A549 (cell line): ENCODE measurements around the gene RERE. TPM values are rescaled to one million over a fixed set of nuclear protein-coding genes. Genes with fewer than 3 reads are reported as not detected.

Experiments used
- ATAC-seq, 2 experiments: fragments of 200-7000 bp in 1 of 2; fragments of >200 bp in 1 of 2; cut with Nextera tagmentation in 1 of 2; cut with Tn5 transposase in 1 of 2; 3 replicates each; pipeline versions ENCODE4 v1.8.0 to v1.9.1; 2018 to 2020; ENCODE audit warnings: mild to moderate bottlenecking in 1 of 2, moderate library complexity in 1 of 2
- CTCF ChIA-PET: fragments of 300-600 bp; sonication (Branson Sonifier 250); formaldehyde crosslinking; extraction: SDS; loops from one replicate; lab custom pipeline; 2021; ENCODE audit warnings: antibody characterized with exemption, inconsistent platforms; lab: Yijun Ruan, JAX
- POLR2A ChIA-PET: fragments of 350-600 bp; formaldehyde crosslinking; extraction: SDS; loops from one replicate; lab custom pipeline; 2021; ENCODE audit warnings: antibody characterized with exemption, inconsistent platforms; lab: Yijun Ruan, JAX
- DNase-seq, 2 experiments: peaks; one replicate each; pipeline versions ENCODE4 v3.0.0 to v3.0.0-alpha.2; 2011 to 2016; ENCODE audit warnings: low read depth in 1 of 2, low spot score in 1 of 2
- FAIRE-seq: peaks from 2 replicates; lab custom pipeline; 2011; peaks lifted over from hg19 to GRCh38; lab: Jason Lieb, UNC
- H3K27ac ChIP-seq, 2 experiments: fragments of >200 bp; sonication (Bioruptor Twin); formaldehyde crosslinking; 3 replicates each; pipeline ENCODE4 v1.5.1; 2016 to 2017
- H3K4me1 ChIP-seq: fragments of >200 bp; sonication (Bioruptor Twin); formaldehyde crosslinking; 3 replicates; pipeline ENCODE4 v1.6.1; 2016
- H3K4me2 ChIP-seq: fragments of >200 bp; sonication (Bioruptor Twin); formaldehyde crosslinking; 3 replicates; pipeline ENCODE4 v1.6.1; 2016
- H3K4me3 ChIP-seq: fragments of >200 bp; sonication (Bioruptor Twin); formaldehyde crosslinking; 3 replicates; pipeline ENCODE4 v1.5.1; 2016
- H3K9me3 ChIP-seq: fragments of >200 bp; sonication (Bioruptor Twin); formaldehyde crosslinking; 3 replicates; pipeline ENCODE4 v1.6.1; 2016
- BCL3 ChIP-seq: fragments of >200 bp; sonication (Bioruptor Twin); formaldehyde crosslinking; IDR thresholded peaks from 3 replicates; pipeline ENCODE4 v1.6.1; 2016
- BHLHE40 ChIP-seq: IDR thresholded peaks from 2 replicates; pipeline ENCODE4 v1.6.1; 2012; ENCODE audit warnings: low read depth, low read length, inconsistent platforms
- CBX2 ChIP-seq: fragments of 200-600 bp; sonication (generic); IDR thresholded peaks from 2 replicates; pipeline ENCODE4 v1.6.1; 2016; ENCODE audit warnings: low read depth, mild to moderate bottlenecking, borderline replicate concordance
- CEBPB ChIP-seq, 2 experiments: fragments of >200 bp in 1 of 2; sonication (Bioruptor Twin) in 1 of 2; formaldehyde crosslinking in 1 of 2; IDR thresholded peaks; 2 replicates each; pipeline ENCODE4 v1.6.1; 2012 to 2016
- CTCF ChIP-seq: fragments of >200 bp; sonication (Bioruptor Twin); formaldehyde crosslinking; IDR thresholded peaks from 3 replicates; pipeline ENCODE4 v1.5.1; 2016
- ESRRA ChIP-seq: fragments of 150-350 bp; IDR thresholded peaks from 2 replicates; pipeline ENCODE4 v1.6.1; 2014; ENCODE audit warnings: mild to moderate bottlenecking, low read length, borderline replicate concordance
- HDAC2 ChIP-seq: fragments of 200-600 bp; sonication (generic); IDR thresholded peaks from 2 replicates; pipeline ENCODE4 v1.6.1; 2016
- HEYL ChIP-seq: fragments of 250-450 bp; sonication (Bioruptor Pico); IDR thresholded peaks from 2 replicates; pipeline ENCODE4 v1.8.0; 2021; ENCODE audit warnings: mild to moderate bottlenecking, moderate library complexity
- HOXB13 ChIP-seq: fragments of 250-450 bp; sonication (Bioruptor Pico); IDR thresholded peaks from 2 replicates; pipeline ENCODE4 v1.5.0; 2020; ENCODE audit warnings: low read depth, mild to moderate bottlenecking, moderate library complexity
- NFE2L2 ChIP-seq: fragments of 150-350 bp; conservative IDR thresholded peaks from 2 replicates; pipeline ENCODE4 v1.6.1; 2014; ENCODE audit warnings: low read length
- NR3C1 ChIP-seq: fragments of >200 bp; sonication (Bioruptor Twin); formaldehyde crosslinking; IDR thresholded peaks from 3 replicates; pipeline ENCODE4 v1.6.1; 2017
- POLR2A ChIP-seq: IDR thresholded peaks from 2 replicates; pipeline ENCODE4 v1.6.1; 2012; ENCODE audit warnings: mild to moderate bottlenecking, low read length
- RCOR1 ChIP-seq: fragments of 150-350 bp; IDR thresholded peaks from 2 replicates; pipeline ENCODE4 v1.6.1; 2014; ENCODE audit warnings: antibody characterized with exemption, low read length, low read depth
- REST ChIP-seq: fragments of 200-600 bp; sonication (generic); IDR thresholded peaks from 2 replicates; pipeline ENCODE4 v1.6.1; 2016; ENCODE audit warnings: antibody characterized with exemption, mild to moderate bottlenecking, moderate library complexity
- RFX5 ChIP-seq: fragments of 450-650 bp; IDR thresholded peaks from 2 replicates; pipeline ENCODE4 v1.7.1; 2014; ENCODE audit warnings: antibody characterized with exemption, mild to moderate bottlenecking, moderate library complexity
- RNF2 ChIP-seq: fragments of 200-600 bp; sonication (generic); IDR thresholded peaks from 2 replicates; pipeline ENCODE4 v1.6.1; 2016; ENCODE audit warnings: low read depth, mild to moderate bottlenecking, antibody characterized with exemption, moderate library complexity, borderline replicate concordance
- TFCP2L1 ChIP-seq: fragments of 250-450 bp; sonication (Bioruptor Pico); IDR thresholded peaks from 2 replicates; pipeline ENCODE4 v1.5.0; 2021; ENCODE audit warnings: mild to moderate bottlenecking
- ZNF302 ChIP-seq: fragments of 250-450 bp; sonication (Bioruptor Pico); IDR thresholded peaks from 2 replicates; pipeline ENCODE4 v1.9.0; 2021; ENCODE audit warnings: inconsistent platforms, mild to moderate bottlenecking, moderate library complexity
- ZSCAN20 ChIP-seq: fragments of 250-450 bp; sonication (Bioruptor Pico); IDR thresholded peaks from 2 replicates; pipeline ENCODE4 v1.8.0; 2022; ENCODE audit warnings: mild to moderate bottlenecking, moderate library complexity
- WGBS: methylation state at CpG from one replicate; pipeline ENCODE4 v1.1.6; 2017; ENCODE audit errors: missing lambda C conversion rate; 5-methylcytosine and 5-hydroxymethylcytosine counted together
- polyA plus RNA-seq, 4 experiments: library from polyadenylated mRNA; depleted of rRNA in 3 of 4; stranded (reverse); fragments of >200 nt; fragmentation: RNase III in 1 of 4; extraction: RNeasy Plus Mini Kit Qiagen cat#74134 plus additional on column Dnase treatment in 1 of 4; gene quantifications; 2 replicates in 3 of 4; 3 replicates in 1 of 4; pipeline ENCODE4 v1.2.3, GENCODE V29; 2011 to 2017
- TF ChIP-seq, protein P1 (sequence below): IDR thresholded peaks from 2 replicates; pipeline ENCODE4 v1.6.1; 2012; ENCODE audit warnings: low read depth, borderline replicate concordance
- TF ChIP-seq, protein P2 (sequence below): fragments of 250-450 bp; sonication (Bioruptor Pico); IDR thresholded peaks from 2 replicates; pipeline ENCODE4 v1.5.0; 2021; ENCODE audit warnings: mild to moderate bottlenecking, moderate library complexity, borderline replicate concordance

RERE gene
- polyA plus RNA-seq, 2 of the 4 experiments (the other 2 are of a cell fraction) = 12.6 to 28.6 TPM

DNA sequence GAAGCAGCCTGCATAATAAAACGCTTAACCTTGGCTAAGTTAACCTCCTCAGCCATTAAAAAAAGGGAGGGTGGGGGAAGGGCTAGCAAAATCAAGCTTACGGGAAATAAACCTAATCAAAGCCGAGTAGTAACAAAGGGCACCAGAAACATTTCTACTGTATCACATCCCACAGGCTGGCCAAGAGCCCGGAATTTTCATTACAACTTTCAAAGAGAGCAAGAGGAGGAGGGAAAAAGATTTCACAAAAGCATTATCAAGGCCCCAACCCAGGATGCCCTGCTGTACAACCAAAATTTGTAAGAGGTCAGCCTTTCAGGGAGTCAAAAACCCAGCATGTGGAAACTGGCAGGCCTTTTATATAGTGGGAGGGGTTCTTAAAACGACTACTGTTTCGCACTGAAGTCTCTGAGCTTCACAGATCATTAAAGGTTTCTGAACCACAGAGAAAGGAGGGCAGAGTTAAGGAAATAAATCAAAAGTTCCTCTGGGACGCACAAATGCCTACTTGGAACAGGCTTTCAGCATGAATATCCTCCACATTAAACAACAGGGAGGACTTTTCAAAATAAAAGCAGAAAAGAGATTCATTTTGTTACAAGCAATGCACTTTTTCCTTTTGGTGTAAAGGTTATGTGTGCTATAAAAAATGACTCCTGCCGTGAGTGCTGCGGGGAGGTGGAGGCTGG is 409.1 kb downstream of the RERE start (continued):
- TF ChIP-seq, protein P1, sequence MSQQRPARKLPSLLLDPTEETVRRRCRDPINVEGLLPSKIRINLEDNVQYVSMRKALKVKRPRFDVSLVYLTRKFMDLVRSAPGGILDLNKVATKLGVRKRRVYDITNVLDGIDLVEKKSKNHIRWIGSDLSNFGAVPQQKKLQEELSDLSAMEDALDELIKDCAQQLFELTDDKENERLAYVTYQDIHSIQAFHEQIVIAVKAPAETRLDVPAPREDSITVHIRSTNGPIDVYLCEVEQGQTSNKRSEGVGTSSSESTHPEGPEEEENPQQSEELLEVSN = no peak
- TF ChIP-seq HEYL (CRISPR knock-in tag) (no peak), RFX5 (no peak), NFE2L2 (no peak)

DNA sequence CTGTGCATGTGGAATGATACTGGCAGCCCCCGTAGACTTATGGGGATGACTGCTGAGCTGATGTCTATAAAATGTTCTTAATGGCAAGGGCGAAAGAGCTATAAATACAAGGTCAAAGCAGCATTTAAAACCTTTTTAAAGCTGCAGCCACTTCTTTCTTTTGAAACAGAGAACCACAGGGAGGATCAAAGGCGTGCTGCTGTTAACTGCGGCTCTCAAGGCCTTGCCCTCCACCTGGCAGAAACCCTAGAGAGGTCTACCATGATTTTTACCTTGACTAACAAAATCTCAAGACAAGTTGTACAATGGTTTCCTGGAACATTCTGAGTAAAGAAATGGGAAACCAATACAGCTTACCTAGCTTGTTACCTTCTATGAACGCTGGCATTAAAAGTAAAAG is 409.8 kb downstream of the RERE start:
- H3K9me3 ChIP-seq = no peaks in the 10 kb centered on the region
- no peak overlapping the region for H3K4me2 ChIP-seq
- no peak for DNase-seq
- H3K4me1 ChIP-seq = peaks cover 31% of the 10 kb centered on the region
- ATAC-seq = no peak
- H3K27ac ChIP-seq = no peak overlapping the region
- CTCF ChIA-PET = interaction anchor here (0.9 to 1.9 kb wide), 4 partner anchors 11 to 319 kb away, joined by 3 to 5 read pairs (median 3); no protein-coding TSS in a partner anchor
- no peak overlapping the region for H3K4me3 ChIP-seq
- WGBS = 93% methylated on average over 5 of the region's 5 CpGs
- no peak for FAIRE-seq
- POLR2A ChIA-PET = no interaction called here
- TF ChIP-seq HDAC2 (no peak), REST (no peak), ZSCAN20 (no peak), BHLHE40 (no peak), NR3C1 (no peak), CEBPB (IDR thresholded peaks at IDR 0.05) (no peak), HOXB13 (CRISPR knock-in tag) (no peak), POLR2A (no peak), ESRRA (no peak), TFCP2L1 (no peak), CTCF (no peak), RNF2 (no peak), ZNF302 (CRISPR knock-in tag) (no peak), RCOR1 (no peak), BCL3 (no peak), CBX2 (no peak)
- TF ChIP-seq, protein P2, sequence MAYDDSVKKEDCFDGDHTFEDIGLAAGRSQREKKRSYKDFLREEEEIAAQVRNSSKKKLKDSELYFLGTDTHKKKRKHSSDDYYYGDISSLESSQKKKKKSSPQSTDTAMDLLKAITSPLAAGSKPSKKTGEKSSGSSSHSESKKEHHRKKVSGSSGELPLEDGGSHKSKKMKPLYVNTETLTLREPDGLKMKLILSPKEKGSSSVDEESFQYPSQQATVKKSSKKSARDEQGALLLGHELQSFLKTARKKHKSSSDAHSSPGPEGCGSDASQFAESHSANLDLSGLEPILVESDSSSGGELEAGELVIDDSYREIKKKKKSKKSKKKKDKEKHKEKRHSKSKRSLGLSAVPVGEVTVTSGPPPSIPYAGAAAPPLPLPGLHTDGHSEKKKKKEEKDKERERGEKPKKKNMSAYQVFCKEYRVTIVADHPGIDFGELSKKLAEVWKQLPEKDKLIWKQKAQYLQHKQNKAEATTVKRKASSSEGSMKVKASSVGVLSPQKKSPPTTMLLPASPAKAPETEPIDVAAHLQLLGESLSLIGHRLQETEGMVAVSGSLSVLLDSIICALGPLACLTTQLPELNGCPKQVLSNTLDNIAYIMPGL = no peak
- TF ChIP-seq, all 56 proteins: peak for 0
